Peyer's patch (tissue), 4 donors: Measurements from ENCODE around the gene RNF182.

Source experiments
- CTCF ChIP-seq, 6 experiments: fragments of 450-650 bp in 4 of 6; fragments of 200-600 bp in 2 of 6; sonication (generic) in 1 of 6; IDR thresholded peaks; one replicate each; pipeline ENCODE4 v1.5.1; 2017 to 2019; ENCODE audit warnings: antibody characterized with exemption in 6 of 6, mild to moderate bottlenecking in 3 of 6, moderate library complexity in 1 of 6
- POLR2A ChIP-seq, 2 donors: fragments of 450-650 bp; IDR thresholded peaks; one replicate each; pipeline ENCODE4 v1.5.1; 2017; ENCODE audit warnings: antibody characterized with exemption in 2 of 2, mild to moderate bottlenecking in 2 of 2, moderate library complexity in 2 of 2

GRCh38 chr6:13941902-13942301 lies 17.1 kb downstream of the RNF182 start:
- no peak for TF ChIP-seq CTCF (IDR thresholded peaks at IDR 0.05)
- TF ChIP-seq POLR2A (IDR thresholded peaks at IDR 0.05), result no peak
